WTC11 (cell line): ENCODE measurements around the gene ASF1A.

ENCODE experiments used
- ATF1 ChIP-seq: sonication (generic); formaldehyde crosslinking; IDR thresholded peaks from 2 replicates; pipeline ENCODE4 v1.8.1; 2023; ENCODE audit warnings: mild to moderate bottlenecking, moderate library complexity, missing genetic modification reagents
- CTCF ChIP-seq: fragments of 200-600 bp; IDR thresholded peaks from 2 replicates; pipeline ENCODE4 v1.8.0; 2022; ENCODE audit warnings: antibody characterized with exemption
- EMX1 ChIP-seq: fragments of 250-450 bp; sonication (Bioruptor Pico); IDR thresholded peaks from 2 replicates; pipeline ENCODE4 v1.8.0; 2021; ENCODE audit warnings: mild to moderate bottlenecking
- FOXK1 ChIP-seq: sonication (generic); formaldehyde crosslinking; IDR thresholded peaks from 2 replicates; pipeline ENCODE4 v1.8.0; 2022; ENCODE audit warnings: mild to moderate bottlenecking, moderate library complexity, missing genetic modification reagents
- JUN ChIP-seq: sonication (generic); formaldehyde crosslinking; IDR thresholded peaks from 2 replicates; pipeline ENCODE4 v1.8.0; 2023; ENCODE audit warnings: mild to moderate bottlenecking, missing genetic modification reagents
- NFYB ChIP-seq: sonication (generic); formaldehyde crosslinking; conservative IDR thresholded peaks from 2 replicates; pipeline ENCODE4 v1.8.0; 2022; ENCODE audit warnings: low read depth, missing genetic modification reagents
- ZNF317 ChIP-seq: sonication (generic); formaldehyde crosslinking; IDR thresholded peaks from 2 replicates; pipeline ENCODE4 v1.8.1; 2023; ENCODE audit warnings: low read depth, mild to moderate bottlenecking, moderate library complexity, missing genetic modification reagents, borderline replicate concordance
- ZNF416 ChIP-seq: fragments of 250-450 bp; sonication (Bioruptor Pico); IDR thresholded peaks from 2 replicates; pipeline ENCODE4 v1.9.0; 2021; ENCODE audit warnings: mild to moderate bottlenecking, inconsistent platforms
- ZNF423 ChIP-seq: fragments of 250-450 bp; sonication (Bioruptor Pico); IDR thresholded peaks from 2 replicates; pipeline ENCODE4 v2.1.2; 2022; ENCODE audit warnings: mild to moderate bottlenecking, moderate library complexity

GRCh38 chr6:118935978-118936703, 42.2 kb downstream of the ASF1A start:
- TF ChIP-seq CTCF (no peak), ZNF317 (CRISPR knock-in tag) (no peak), FOXK1 (CRISPR knock-in tag) (no peak), NFYB (CRISPR knock-in tag) (no peak), EMX1 (CRISPR knock-in tag) (no peak), ZNF423 (CRISPR knock-in tag) (no peak), ATF1 (CRISPR knock-in tag) (no peak), ZNF416 (CRISPR knock-in tag) (no peak), JUN (CRISPR knock-in tag) (no peak)
